Right atrium auricular region (tissue), 2 donors: ENCODE data around the gene HIPK3. TPM values are rescaled to one million over a fixed set of nuclear protein-coding genes. Genes with fewer than 3 reads are reported as not detected.

Experiments
- DNase-seq: peaks from one replicate; pipeline ENCODE4 v3.0.0-alpha.2; 2019; ENCODE audit warnings: low spot score
- H3K27ac ChIP-seq, 2 donors: fragments of 200-600 bp; sonication (generic); 1 replicate in 1 of 2; 2 replicates in 1 of 2; pipeline ENCODE4 v1.5.1; 2016 to 2019
- H3K27me3 ChIP-seq, 2 donors: fragments of 200-600 bp; sonication (generic); one replicate each; pipeline versions ENCODE4 v1.5.1 to v1.6.0; 2017 to 2019
- H3K36me3 ChIP-seq: fragments of 200-600 bp; sonication (generic); one replicate; pipeline ENCODE4 v1.5.1; 2016
- H3K4me1 ChIP-seq, 2 donors: fragments of 200-600 bp; sonication (generic); one replicate each; pipeline versions ENCODE4 v1.5.1 to v1.6.0; 2017 to 2019
- H3K4me3 ChIP-seq, 2 donors: fragments of 200-600 bp; sonication (generic); 1 replicate in 1 of 2; 2 replicates in 1 of 2; pipeline ENCODE4 v1.5.1; 2017 to 2019; ENCODE audit warnings: mild to moderate bottlenecking in 1 of 2, moderate library complexity in 1 of 2
- H3K9me3 ChIP-seq, 2 donors: fragments of 200-600 bp; sonication (generic); one replicate each; pipeline ENCODE4 v1.5.1; 2019
- total RNA-seq, 2 donors: library from RNA; depleted of rRNA; stranded (reverse); fragments of >200 nt; gene quantifications; one replicate each; pipeline ENCODE4 v1.1.0, GENCODE V29; 2016
- TF ChIP-seq, protein P1 (sequence below), 2 donors: fragments of 200-600 bp; sonication (generic); IDR thresholded peaks; one replicate each; pipeline ENCODE4 v1.5.1; 2019; ENCODE audit warnings: antibody characterized with exemption in 2 of 2

HIPK3 gene
- total RNA-seq, 2 donors from 2014 or later = 142 to 209 TPM

GRCh38 chr11:33263549-33263948, 6.4 kb downstream of the HIPK3 start:
- Histone ChIP-seq H3K36me3 (no peaks in the 10 kb centered on the region), H3K27me3 (no peaks in the 10 kb centered on the region), H3K9me3 (no peaks in the 10 kb centered on the region), H3K4me3 (no peak overlapping the region), H3K4me1 (peaks cover 0 to 69% of the 10 kb centered on the region in 2 donors), H3K27ac (peak overlapping the region; percentile 64 to 100)
- no peak for DNase-seq
- TF ChIP-seq, protein P1, sequence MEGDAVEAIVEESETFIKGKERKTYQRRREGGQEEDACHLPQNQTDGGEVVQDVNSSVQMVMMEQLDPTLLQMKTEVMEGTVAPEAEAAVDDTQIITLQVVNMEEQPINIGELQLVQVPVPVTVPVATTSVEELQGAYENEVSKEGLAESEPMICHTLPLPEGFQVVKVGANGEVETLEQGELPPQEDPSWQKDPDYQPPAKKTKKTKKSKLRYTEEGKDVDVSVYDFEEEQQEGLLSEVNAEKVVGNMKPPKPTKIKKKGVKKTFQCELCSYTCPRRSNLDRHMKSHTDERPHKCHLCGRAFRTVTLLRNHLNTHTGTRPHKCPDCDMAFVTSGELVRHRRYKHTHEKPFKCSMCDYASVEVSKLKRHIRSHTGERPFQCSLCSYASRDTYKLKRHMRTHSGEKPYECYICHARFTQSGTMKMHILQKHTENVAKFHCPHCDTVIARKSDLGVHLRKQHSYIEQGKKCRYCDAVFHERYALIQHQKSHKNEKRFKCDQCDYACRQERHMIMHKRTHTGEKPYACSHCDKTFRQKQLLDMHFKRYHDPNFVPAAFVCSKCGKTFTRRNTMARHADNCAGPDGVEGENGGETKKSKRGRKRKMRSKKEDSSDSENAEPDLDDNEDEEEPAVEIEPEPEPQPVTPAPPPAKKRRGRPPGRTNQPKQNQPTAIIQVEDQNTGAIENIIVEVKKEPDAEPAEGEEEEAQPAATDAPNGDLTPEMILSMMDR (IDR thresholded peaks at IDR 0.05) = no peak

GRCh38 chr11:33264926-33265325, 7.7 kb downstream of the HIPK3 start:
- peaks cover 0 to 77% of the 10 kb centered on the region in 2 donors for H3K4me1 ChIP-seq
- H3K36me3 ChIP-seq = no peaks in the 10 kb centered on the region
- H3K4me3 ChIP-seq = no peak overlapping the region
- no peaks in the 10 kb centered on the region for H3K27me3 ChIP-seq
- TF ChIP-seq, protein P1 (IDR thresholded peaks at IDR 0.05) = no peak
- peak overlapping the region in 1 of 2 donors; percentile 100 for H3K27ac ChIP-seq
- no peak for DNase-seq
- no peaks in the 10 kb centered on the region for H3K9me3 ChIP-seq

DNA sequence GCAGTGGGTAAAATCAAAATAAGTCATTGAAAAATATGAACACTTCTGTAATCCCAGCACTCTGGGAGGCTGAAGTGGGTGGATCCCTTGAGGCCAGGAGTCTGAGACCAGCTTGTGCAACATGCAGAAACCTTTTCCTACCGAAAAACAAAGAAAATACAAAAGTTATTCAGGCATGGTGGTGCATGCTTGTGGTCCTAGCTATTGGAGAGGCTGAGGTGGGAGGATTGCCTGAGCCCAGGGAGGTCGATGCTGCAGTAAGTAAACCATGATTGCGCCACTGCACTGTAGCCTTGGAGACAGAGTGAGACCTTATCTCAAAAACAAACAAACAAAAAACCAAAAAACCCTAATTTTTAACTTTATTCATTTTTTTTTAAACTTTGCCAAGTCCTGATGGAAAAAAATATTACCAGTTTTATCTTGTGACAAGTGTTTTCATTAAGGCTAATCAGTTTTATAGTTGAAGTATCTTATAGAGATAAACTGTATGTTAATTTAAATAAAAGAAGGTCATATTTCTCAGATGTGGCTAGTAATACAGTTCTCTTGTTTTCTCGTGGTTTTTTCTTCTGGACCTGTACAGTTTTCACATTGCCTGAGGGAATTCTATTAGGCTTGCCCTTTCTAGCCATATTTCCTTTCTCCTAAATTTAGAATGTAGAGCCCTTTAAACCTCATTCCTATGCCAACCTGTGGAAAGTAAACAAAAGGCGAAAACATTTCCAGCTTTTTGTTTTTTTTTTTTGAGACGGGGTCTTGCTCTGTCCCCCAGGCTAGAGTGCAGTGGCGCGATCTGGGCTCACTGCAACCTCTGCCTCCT, 9.4 kb downstream of the HIPK3 start:
- TF ChIP-seq, protein P1 (IDR thresholded peaks at IDR 0.05) = no peak
- Histone ChIP-seq H3K9me3 (no peaks in the 10 kb centered on the region), H3K4me3 (no peak overlapping the region), H3K27ac (peak overlapping the region; percentile 35 to 42), H3K4me1 (peaks cover 0 to 70% of the 10 kb centered on the region in 2 donors), H3K36me3 (no peaks in the 10 kb centered on the region), H3K27me3 (no peaks in the 10 kb centered on the region)
- DNase-seq = peak; percentile 70

- TF ChIP-seq, protein P1 (IDR thresholded peaks at IDR 0.05) = no peak
- Histone ChIP-seq H3K4me3 (no peak overlapping the region), H3K36me3 (no peaks in the 10 kb centered on the region), H3K27ac (peak overlapping the region in 1 of 2 donors; percentile 15), H3K9me3 (no peaks in the 10 kb centered on the region), H3K27me3 (no peaks in the 10 kb centered on the region), H3K4me1 (peaks cover 0 to 64% of the 10 kb centered on the region in 2 donors)
- DNase-seq = no peak
These were observed 11.9 kb downstream of the HIPK3 start for GRCh38 chr11:33268945-33269540.

GRCh38 chr11:33269822-33270221, 12.6 kb downstream of the HIPK3 start:
- H3K27ac ChIP-seq = peak overlapping the region in 1 of 2 donors; percentile 15
- no peaks in the 10 kb centered on the region for H3K36me3 ChIP-seq
- peaks cover 0 to 64% of the 10 kb centered on the region in 2 donors for H3K4me1 ChIP-seq
- H3K9me3 ChIP-seq = no peaks in the 10 kb centered on the region
- no peak overlapping the region for H3K4me3 ChIP-seq
- H3K27me3 ChIP-seq = no peaks in the 10 kb centered on the region
- DNase-seq = no peak
- TF ChIP-seq, protein P1 (IDR thresholded peaks at IDR 0.05) = no peak
